NCI-H526 treated with DMSO at 0.1 percent for 48 hours (cell line): ENCODE results near the gene NEIL3.
"Not testable (repeated sequence)": the region's sequence is repeated elsewhere in the genome, so short reads cannot be mapped to it uniquely, and the experiment has no call there.

ENCODE experiments used
- DNase-seq: peaks from one replicate; lab custom pipeline; 2025; lab: John Stamatoyannopoulos, UW

The NEIL3 gene

GRCh38 chr4:177302371-177303100 is 7.1 kb upstream of the NEIL3 start:
- no peak for DNase-seq

GRCh38 chr4:177304094-177304493 is 5.6 kb upstream of the NEIL3 start:
- DNase-seq: no peak

GRCh38 chr4:177304864-177305263 is 4.8 kb upstream of the NEIL3 start:
- DNase-seq: not testable (repeated sequence)

DNA sequence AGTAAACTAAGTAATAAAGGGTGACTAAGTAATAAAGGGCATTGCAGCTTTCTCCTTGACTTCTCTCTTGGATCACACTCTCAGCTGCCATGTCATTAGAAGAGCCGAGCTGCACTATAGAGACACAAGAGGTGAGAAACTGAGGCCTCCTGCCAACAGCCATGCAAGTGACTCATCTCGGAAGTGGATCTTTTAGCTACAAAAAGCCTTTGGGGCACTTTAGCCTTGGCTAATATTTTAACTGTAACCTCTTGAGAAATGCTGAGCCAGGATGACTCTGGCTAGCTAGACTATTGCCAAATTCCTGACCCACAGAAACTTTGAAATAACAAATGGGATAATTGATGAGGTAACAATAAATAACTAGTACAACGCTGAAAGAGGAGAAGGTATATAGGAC is 1.5 kb upstream of the NEIL3 start:
- no peak for DNase-seq

GRCh38 chr4:177308847-177309521 is 690 bp upstream of the NEIL3 start:
- no peak for DNase-seq

DNA sequence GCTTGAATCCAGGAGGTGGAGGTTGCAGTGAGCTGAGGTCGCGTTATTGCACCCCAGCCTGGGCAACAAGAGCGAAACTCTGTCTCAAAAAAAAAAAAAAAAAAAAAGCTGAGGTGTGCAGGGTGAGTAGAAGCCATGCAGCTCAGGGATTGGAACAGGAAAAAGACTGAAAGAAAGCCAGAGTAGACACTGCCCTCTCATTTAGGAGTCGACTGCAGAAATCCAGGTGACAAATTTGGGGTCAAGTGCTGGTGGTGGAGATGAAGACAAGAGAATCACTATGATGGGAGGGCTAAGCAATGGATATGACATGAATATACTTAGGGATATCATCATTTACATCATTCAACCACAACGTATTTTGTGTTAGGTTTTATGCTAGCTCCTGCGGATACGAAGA is 1.9 kb downstream of the NEIL3 start:
- no peak for DNase-seq

DNA sequence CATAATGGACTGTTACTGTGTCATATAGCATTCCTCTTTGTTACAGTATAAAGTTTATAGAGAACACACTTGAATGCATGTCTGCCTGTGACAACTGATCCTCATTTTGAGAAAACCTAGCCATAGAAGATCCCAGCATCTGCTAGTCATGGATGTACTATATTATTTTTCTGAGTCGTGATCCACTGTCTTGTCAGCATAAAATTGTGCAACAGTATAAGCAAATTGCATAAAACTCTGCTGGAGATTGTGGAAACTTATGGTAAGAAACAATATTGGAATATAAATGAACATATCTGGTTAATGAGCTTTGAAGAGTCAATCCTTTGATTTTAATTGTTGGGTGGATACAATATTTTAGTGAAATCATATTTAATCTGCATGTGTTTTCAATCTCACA is 3.6 kb downstream of the NEIL3 start:
- no peak for DNase-seq

DNA sequence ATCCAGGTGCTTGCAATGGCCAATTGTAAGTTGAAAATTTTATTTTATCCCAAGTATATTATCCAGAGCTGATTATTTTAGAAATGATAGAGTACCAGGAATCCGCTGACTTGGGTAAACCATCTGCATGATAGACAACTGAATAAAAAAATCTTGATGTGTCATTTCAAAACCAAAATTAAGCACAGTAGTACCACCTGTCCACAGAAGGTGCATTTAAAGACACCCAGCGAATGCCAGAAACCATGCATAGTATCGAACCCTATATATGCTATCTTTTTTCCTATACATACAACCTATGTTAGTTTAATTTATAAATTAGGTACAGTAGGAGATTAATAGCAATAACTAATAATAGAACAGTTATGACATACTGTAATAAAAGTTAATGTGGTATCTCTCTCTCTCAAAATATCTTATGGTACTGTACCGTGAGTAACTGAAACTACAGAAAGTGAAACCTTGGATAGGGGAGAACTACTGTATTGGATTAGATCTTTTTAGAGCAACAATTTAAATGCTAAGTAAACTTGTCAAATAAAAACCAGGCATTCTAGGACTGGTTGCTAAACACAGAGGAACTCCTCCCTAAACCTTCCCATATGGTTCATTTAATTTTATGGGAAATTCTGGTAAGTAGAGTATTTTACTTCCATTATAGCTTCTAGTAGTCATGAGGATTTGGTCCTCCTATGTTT is 6.2 kb downstream of the NEIL3 start:
- DNase-seq: no peak

GRCh38 chr4:177320721-177321120 is 11.0 kb downstream of the NEIL3 start:
- no peak for DNase-seq

- DNase-seq: no peak
Measured at GRCh38 chr4:177321647-177322046, 12.0 kb downstream of the NEIL3 start.

- no peak for DNase-seq
Measured at GRCh38 chr4:177322266-177322665, 12.6 kb downstream of the NEIL3 start.

GRCh38 chr4:177322881-177323280 is 13.2 kb downstream of the NEIL3 start:
- DNase-seq: no peak

DNA sequence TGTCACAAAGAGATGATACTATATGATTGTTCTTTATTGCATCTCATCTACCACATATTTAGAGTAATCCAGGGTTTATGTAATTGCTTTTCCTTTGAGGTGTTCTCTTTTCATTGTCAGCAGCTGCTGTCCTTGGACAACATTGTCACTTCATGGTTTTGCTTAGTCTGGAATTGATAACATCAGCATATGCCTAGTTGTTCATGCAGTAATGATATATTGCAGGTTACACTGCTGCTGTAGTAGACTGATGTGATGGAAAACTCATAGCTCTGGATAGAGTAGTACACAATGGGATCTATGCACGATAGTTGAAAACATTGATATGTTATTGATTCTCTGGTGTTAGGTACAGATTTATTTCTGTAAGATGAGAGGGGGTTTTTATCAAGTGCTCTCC is 13.7 kb downstream of the NEIL3 start:
- no peak for DNase-seq

- DNase-seq: no peak
Measured at GRCh38 chr4:177332119-177332518, 22.4 kb downstream of the NEIL3 start.

DNA sequence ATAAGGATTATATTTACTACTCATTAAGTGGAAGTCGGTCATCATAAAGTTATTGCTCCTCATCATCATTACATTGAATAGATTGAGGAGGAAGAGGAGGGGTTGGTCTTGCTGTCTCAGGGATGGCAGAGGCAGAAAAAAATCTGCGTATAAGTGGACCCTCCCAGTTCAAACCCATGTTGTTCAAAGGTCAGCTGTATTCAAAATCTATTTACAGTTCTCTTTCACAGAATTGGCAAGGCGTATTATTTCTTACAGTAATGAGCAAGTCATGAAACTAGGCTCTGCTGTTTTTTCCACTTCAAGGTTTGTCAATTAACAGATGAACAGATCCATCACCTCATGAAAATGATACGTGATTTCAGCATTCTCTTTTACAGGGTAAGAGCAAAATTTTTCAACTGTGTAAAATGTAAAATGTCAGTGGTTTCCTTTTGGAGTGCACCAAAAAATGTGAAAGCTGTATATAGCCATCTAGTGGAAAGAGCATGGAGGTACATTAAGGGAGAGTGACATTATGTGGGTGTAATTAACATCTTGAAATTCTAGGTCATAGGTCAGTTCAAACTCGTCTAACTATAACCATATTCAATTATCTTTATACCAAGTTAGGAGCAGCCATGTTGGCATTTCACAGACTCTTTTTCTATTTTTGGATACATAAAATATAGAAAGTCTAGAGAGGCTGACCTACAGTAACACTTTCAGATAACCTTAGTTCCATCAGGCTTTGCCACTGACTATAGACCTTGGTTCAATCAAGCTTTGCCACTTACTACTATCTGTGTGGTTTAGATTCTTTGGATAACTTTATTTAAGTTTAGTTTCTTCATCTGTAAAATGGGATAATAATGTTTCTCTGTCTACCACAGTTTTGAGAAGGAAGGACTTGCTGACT is 30.1 kb downstream of the NEIL3 start:
- DNase-seq: peak; percentile 24

GRCh38 chr4:177348348-177348747 is 38.7 kb downstream of the NEIL3 start:
- no peak for DNase-seq

DNA sequence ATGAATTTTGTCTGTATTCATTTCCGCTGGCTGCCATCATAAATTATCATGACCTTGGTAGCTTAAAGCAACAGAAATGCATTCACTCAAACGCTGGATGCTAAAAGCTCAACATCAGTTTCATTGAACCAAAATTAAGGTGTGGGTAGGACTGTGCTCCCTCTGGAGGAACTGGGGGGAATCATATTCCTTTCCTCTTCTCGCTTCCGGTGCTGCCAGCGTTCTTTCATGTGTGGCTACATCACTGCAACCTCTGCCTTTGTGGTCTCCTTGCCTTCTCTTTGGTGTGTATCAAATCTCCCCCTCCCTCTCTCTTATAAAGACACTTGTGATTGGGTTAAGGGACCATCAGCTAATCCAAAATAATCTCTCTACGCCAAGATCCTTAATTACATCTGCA is 39.5 kb downstream of the NEIL3 start:
- DNase-seq: no peak

DNA sequence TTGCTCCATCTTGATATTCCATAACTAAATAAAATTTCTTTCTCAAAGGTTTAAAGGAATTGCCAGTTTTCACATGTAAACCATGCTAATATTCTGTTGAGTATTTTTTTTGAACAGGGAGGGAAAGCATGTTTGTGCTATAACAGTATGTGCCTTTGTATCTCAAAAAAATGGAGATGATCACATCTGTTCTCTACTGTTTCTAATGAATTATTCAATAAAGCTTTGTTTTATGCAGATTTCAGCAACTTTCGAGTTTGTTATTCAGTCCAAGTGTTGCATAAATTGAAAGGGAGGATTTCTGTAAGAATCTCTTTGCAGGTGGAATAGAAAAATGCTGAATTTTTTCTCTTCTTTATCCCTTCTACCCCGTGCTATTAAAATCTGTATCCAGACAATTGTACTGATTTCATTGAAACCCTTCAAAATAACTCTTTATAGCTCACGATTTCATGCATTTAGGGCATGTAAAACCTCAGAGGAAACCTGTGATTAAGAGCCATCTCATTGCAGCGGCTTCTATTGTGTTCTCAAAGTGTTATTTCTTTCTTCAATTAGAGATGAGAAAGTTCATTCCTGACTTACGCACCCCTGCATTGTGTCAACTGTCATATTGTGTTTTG is 42.1 kb downstream of the NEIL3 start:
- DNase-seq: no peak

- no peak for DNase-seq
Measured at GRCh38 chr4:177356206-177356605, 46.5 kb downstream of the NEIL3 start.

DNA sequence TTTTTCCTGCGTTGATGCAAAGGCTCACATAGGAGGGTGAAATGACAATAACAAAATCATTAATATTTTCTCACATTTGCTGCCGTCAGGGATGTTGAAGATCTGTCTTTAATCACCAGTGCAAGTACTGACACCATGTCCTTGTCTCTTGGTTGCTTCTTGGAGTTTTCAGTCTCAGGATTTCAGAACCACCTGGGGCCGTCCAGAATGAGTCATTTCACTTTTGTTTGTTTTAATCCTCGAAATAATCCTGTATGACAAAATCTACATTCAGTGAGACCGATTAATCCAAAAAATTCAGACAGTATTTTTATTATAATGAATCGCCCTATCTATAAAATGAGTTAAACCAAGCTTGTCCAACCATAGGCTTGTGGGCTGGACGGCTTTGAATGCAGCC is 47.2 kb downstream of the NEIL3 start:
- DNase-seq: no peak

GRCh38 chr4:177367336-177367735 is 57.7 kb downstream of the NEIL3 start:
- DNase-seq: no peak

GRCh38 chr4:177369372-177369771 is 59.7 kb downstream of the NEIL3 start:
- DNase-seq: no peak
